ENCODE results near the gene TMEM87B. TPM values are rescaled to one million over a fixed set of nuclear protein-coding genes. Genes with fewer than 3 reads are reported as not detected.

The TMEM87B gene
- total RNA-seq, 1 experiment from 2014 or later, result 37.0 TPM

GRCh38 chr2:112149866-112150435 lies 94.9 kb downstream of the TMEM87B start:
- DNase-seq, result no peak
- Mint-ChIP-seq H3K27ac (ENCODE audit: unreplicated experiment) (no peak overlapping the region), H3K4me3 (ENCODE audit: low read depth, unreplicated experiment) (no peak overlapping the region), H3K4me1 (ENCODE audit: low read depth, unreplicated experiment) (no peaks in the 10 kb centered on the region), H3K36me3 (ENCODE audit: insufficient read depth, unreplicated experiment) (no peaks in the 10 kb centered on the region), H3K27me3 (ENCODE audit: unreplicated experiment) (peaks cover 22% of the 10 kb centered on the region), H3K9me3 (ENCODE audit: low read depth, unreplicated experiment) (no peaks in the 10 kb centered on the region)
- CTCF ChIA-PET, result no interaction called here
- intact Hi-C loops (cut with micrococcal nuclease; ENCODE audit: unreplicated experiment), result no loop called here
- TF ChIP-seq, protein P1, sequence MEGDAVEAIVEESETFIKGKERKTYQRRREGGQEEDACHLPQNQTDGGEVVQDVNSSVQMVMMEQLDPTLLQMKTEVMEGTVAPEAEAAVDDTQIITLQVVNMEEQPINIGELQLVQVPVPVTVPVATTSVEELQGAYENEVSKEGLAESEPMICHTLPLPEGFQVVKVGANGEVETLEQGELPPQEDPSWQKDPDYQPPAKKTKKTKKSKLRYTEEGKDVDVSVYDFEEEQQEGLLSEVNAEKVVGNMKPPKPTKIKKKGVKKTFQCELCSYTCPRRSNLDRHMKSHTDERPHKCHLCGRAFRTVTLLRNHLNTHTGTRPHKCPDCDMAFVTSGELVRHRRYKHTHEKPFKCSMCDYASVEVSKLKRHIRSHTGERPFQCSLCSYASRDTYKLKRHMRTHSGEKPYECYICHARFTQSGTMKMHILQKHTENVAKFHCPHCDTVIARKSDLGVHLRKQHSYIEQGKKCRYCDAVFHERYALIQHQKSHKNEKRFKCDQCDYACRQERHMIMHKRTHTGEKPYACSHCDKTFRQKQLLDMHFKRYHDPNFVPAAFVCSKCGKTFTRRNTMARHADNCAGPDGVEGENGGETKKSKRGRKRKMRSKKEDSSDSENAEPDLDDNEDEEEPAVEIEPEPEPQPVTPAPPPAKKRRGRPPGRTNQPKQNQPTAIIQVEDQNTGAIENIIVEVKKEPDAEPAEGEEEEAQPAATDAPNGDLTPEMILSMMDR (IDR thresholded peaks at IDR 0.05; ENCODE audit: unreplicated experiment), result no peak
- BruUV-seq (replicated peaks), result no TSS peak

GRCh38 chr2:112150447-112150846 lies 95.4 kb downstream of the TMEM87B start:
- intact Hi-C loops (cut with micrococcal nuclease; ENCODE audit: unreplicated experiment), result no loop called here

GRCh38 chr2:112150851-112151250 lies 95.8 kb downstream of the TMEM87B start:
- Mint-ChIP-seq H3K36me3 (ENCODE audit: insufficient read depth, unreplicated experiment) (no peaks in the 10 kb centered on the region), H3K27me3 (ENCODE audit: unreplicated experiment) (peaks cover 22% of the 10 kb centered on the region), H3K4me3 (ENCODE audit: low read depth, unreplicated experiment) (no peak overlapping the region), H3K27ac (ENCODE audit: unreplicated experiment) (no peak overlapping the region), H3K9me3 (ENCODE audit: low read depth, unreplicated experiment) (no peaks in the 10 kb centered on the region), H3K4me1 (ENCODE audit: low read depth, unreplicated experiment) (no peaks in the 10 kb centered on the region)
- no peak for DNase-seq
- intact Hi-C loops (cut with micrococcal nuclease; ENCODE audit: unreplicated experiment), result no loop called here
- BruUV-seq (replicated peaks), result no TSS peak
- TF ChIP-seq, protein P1 (IDR thresholded peaks at IDR 0.05; ENCODE audit: unreplicated experiment), result no peak
- CTCF ChIA-PET, result no interaction called here

More at GRCh38 chr2:112150447-112150846, 95.4 kb downstream of the TMEM87B start:
- Mint-ChIP-seq H3K4me1 (ENCODE audit: low read depth, unreplicated experiment) (no peaks in the 10 kb centered on the region), H3K9me3 (ENCODE audit: low read depth, unreplicated experiment) (no peaks in the 10 kb centered on the region), H3K36me3 (ENCODE audit: insufficient read depth, unreplicated experiment) (no peaks in the 10 kb centered on the region), H3K4me3 (ENCODE audit: low read depth, unreplicated experiment) (no peak overlapping the region), H3K27me3 (ENCODE audit: unreplicated experiment) (peaks cover 22% of the 10 kb centered on the region), H3K27ac (ENCODE audit: unreplicated experiment) (no peak overlapping the region)
- BruUV-seq (replicated peaks), result no TSS peak
- DNase-seq, result no peak
- TF ChIP-seq, protein P1 (IDR thresholded peaks at IDR 0.05; ENCODE audit: unreplicated experiment), result no peak
- CTCF ChIA-PET, result no interaction called here

GRCh38 chr2:112151271-112151670 lies 96.2 kb downstream of the TMEM87B start:
- TF ChIP-seq, protein P1 (IDR thresholded peaks at IDR 0.05; ENCODE audit: unreplicated experiment), result no peak
- Mint-ChIP-seq H3K4me1 (ENCODE audit: low read depth, unreplicated experiment) (no peaks in the 10 kb centered on the region), H3K27me3 (ENCODE audit: unreplicated experiment) (peaks cover 22% of the 10 kb centered on the region), H3K4me3 (ENCODE audit: low read depth, unreplicated experiment) (no peak overlapping the region), H3K27ac (ENCODE audit: unreplicated experiment) (no peak overlapping the region), H3K36me3 (ENCODE audit: insufficient read depth, unreplicated experiment) (no peaks in the 10 kb centered on the region), H3K9me3 (ENCODE audit: low read depth, unreplicated experiment) (no peaks in the 10 kb centered on the region)
- no TSS peak for BruUV-seq (replicated peaks)
- CTCF ChIA-PET, result no interaction called here
- intact Hi-C loops (cut with micrococcal nuclease; ENCODE audit: unreplicated experiment), result no loop called here
- no peak for DNase-seq
